CD8-positive, alpha-beta memory T cell (primary cell): ENCODE results near the gene GMDS. TPM values are rescaled to one million over a fixed set of nuclear protein-coding genes. Genes with fewer than 3 reads are reported as not detected.

Source experiments
- CTCF ChIA-PET: fragments of 350-600 bp; sonication (Branson Sonifier 250); formaldehyde crosslinking; loops from one replicate; lab custom pipeline; 2021; ENCODE audit warnings: antibody characterized with exemption; lab: Charles Lee
- POLR2A ChIA-PET: fragments of 350-600 bp; sonication (Branson Sonifier 250); formaldehyde crosslinking; loops from one replicate; lab custom pipeline; 2021; ENCODE audit warnings: antibody characterized with exemption; lab: Charles Lee
- DNase-seq, 5 donors: peaks; one replicate each; pipeline versions ENCODE4 v3.0.0 to v3.0.0-alpha.2; 2020 to 2022; ENCODE audit warnings: mixed read lengths in 1 of 5
- H3K27ac ChIP-seq: one replicate; pipeline ENCODE4 v1.7.0; 2013; ENCODE audit warnings: low read depth, mild to moderate bottlenecking, low read length, moderate library complexity
- H3K27me3 ChIP-seq: 2 replicates; pipeline ENCODE4 v1.7.0; 2013; ENCODE audit warnings: low read length, mild to moderate bottlenecking; ENCODE audit not compliant: insufficient read depth, poor library complexity, severe bottlenecking
- H3K36me3 ChIP-seq: 2 replicates; pipeline ENCODE4 v1.7.0; 2013; ENCODE audit warnings: mild to moderate bottlenecking, low read length, moderate library complexity; ENCODE audit not compliant: insufficient read depth
- H3K4me1 ChIP-seq: 2 replicates; pipeline ENCODE4 v1.7.0; 2013; ENCODE audit warnings: mild to moderate bottlenecking, low read length, moderate library complexity; ENCODE audit not compliant: insufficient read depth
- H3K4me3 ChIP-seq: 2 replicates; pipeline ENCODE4 v1.7.0; 2013; ENCODE audit warnings: mild to moderate bottlenecking, low read length
- H3K9me3 ChIP-seq: 2 replicates; pipeline ENCODE4 v1.7.0; 2013; ENCODE audit warnings: mild to moderate bottlenecking, low read length
- H3K27ac Mint-ChIP-seq, 8 donors: one replicate each; pipeline ENCODE4 v1.8.0; 2020 to 2021; ENCODE audit warnings: mixed read lengths in 8 of 8, mild to moderate bottlenecking in 6 of 8, inconsistent platforms in 3 of 8, moderate library complexity in 3 of 8
- H3K27me3 Mint-ChIP-seq, 2 donors: one replicate each; pipeline ENCODE4 v1.8.0; 2020 to 2021; ENCODE audit warnings: mixed read lengths in 2 of 2, mild to moderate bottlenecking in 1 of 2, moderate library complexity in 1 of 2
- H3K36me3 Mint-ChIP-seq, 3 donors: one replicate each; pipeline ENCODE4 v1.8.0; 2020 to 2021; ENCODE audit warnings: mixed read lengths in 3 of 3, inconsistent platforms in 1 of 3, mild to moderate bottlenecking in 1 of 3
- H3K4me1 Mint-ChIP-seq, 3 donors: one replicate each; pipeline ENCODE4 v1.8.0; 2020 to 2021; ENCODE audit warnings: mixed read lengths in 3 of 3, inconsistent platforms in 1 of 3, mild to moderate bottlenecking in 1 of 3
- H3K4me3 Mint-ChIP-seq, 7 donors: one replicate each; pipeline ENCODE4 v1.8.0; 2020 to 2021; ENCODE audit warnings: mixed read lengths in 7 of 7, mild to moderate bottlenecking in 6 of 7, moderate library complexity in 4 of 7, inconsistent platforms in 2 of 7
- H3K9me3 Mint-ChIP-seq, 5 donors: one replicate each; pipeline ENCODE4 v1.8.0; 2020 to 2022; ENCODE audit warnings: mixed read lengths in 5 of 5, mild to moderate bottlenecking in 3 of 5, moderate library complexity in 2 of 5, inconsistent platforms in 1 of 5
- polyA plus RNA-seq: library from polyadenylated mRNA; unstranded; fragments of 300-500 nt; fragmentation: Illumina TruSeq; gene quantifications from one replicate; pipeline ENCODE4 v1.2.3, GENCODE V29; 2021
- total RNA-seq, 2 experiments: library from RNA; stranded (reverse); gene quantifications; one replicate each; pipeline ENCODE4 v1.2.3, GENCODE V29; 2021

Gene GMDS
- total and polyA plus RNA-seq, 3 experiments from 2014 or later: 16.4 to 33.4 (median 28.6) TPM

- POLR2A ChIA-PET: no interaction called here
- no peaks in the 10 kb centered on the region for H3K4me1 Mint-ChIP-seq
- CTCF ChIA-PET: no interaction called here
- no peaks in the 10 kb centered on the region for H3K4me1 ChIP-seq
- DNase-seq: no peak
- H3K27ac ChIP-seq: no peak overlapping the region
- no peak overlapping the region for H3K4me3 ChIP-seq
- H3K4me3 Mint-ChIP-seq: no peak overlapping the region
- H3K36me3 Mint-ChIP-seq: no peaks in the 10 kb centered on the region
- no peak overlapping the region for H3K27ac Mint-ChIP-seq
- no peaks in the 10 kb centered on the region for H3K9me3 Mint-ChIP-seq
- H3K9me3 ChIP-seq: no peaks in the 10 kb centered on the region
- no peaks in the 10 kb centered on the region for H3K27me3 Mint-ChIP-seq
- H3K36me3 ChIP-seq: no peaks in the 10 kb centered on the region
- H3K27me3 ChIP-seq: no peaks in the 10 kb centered on the region
Observed at GRCh38 chr6:1667805-1668175, 577.6 kb downstream of the GMDS start.

GRCh38 chr6:1667012-1667804 is 578.2 kb downstream of the GMDS start:
- H3K9me3 Mint-ChIP-seq: no peaks in the 10 kb centered on the region
- no peaks in the 10 kb centered on the region for H3K27me3 Mint-ChIP-seq
- Histone ChIP-seq H3K27ac (no peak overlapping the region), H3K9me3 (no peaks in the 10 kb centered on the region), H3K4me1 (no peaks in the 10 kb centered on the region), H3K36me3 (no peaks in the 10 kb centered on the region), H3K4me3 (no peak overlapping the region), H3K27me3 (no peaks in the 10 kb centered on the region)
- no peaks in the 10 kb centered on the region for H3K4me1 Mint-ChIP-seq
- peak overlapping the region in 1 of 8 donors; percentile 26 for H3K27ac Mint-ChIP-seq
- POLR2A ChIA-PET: no interaction called here
- CTCF ChIA-PET: no interaction called here
- no peak overlapping the region for H3K4me3 Mint-ChIP-seq
- H3K36me3 Mint-ChIP-seq: no peaks in the 10 kb centered on the region
- DNase-seq: no peak

GRCh38 chr6:1665214-1665613 is 580.2 kb downstream of the GMDS start:
- Mint-ChIP-seq H3K4me1 (no peaks in the 10 kb centered on the region), H3K27ac (no peak overlapping the region), H3K9me3 (no peaks in the 10 kb centered on the region), H3K4me3 (no peak overlapping the region), H3K27me3 (no peaks in the 10 kb centered on the region), H3K36me3 (peaks cover 0 to 5% (median 4%) of the 10 kb centered on the region in 3 donors)
- no peaks in the 10 kb centered on the region for H3K36me3 ChIP-seq
- ChIA-PET CTCF (no interaction called here), POLR2A (no interaction called here)
- no peak for DNase-seq
- H3K27me3 ChIP-seq: no peaks in the 10 kb centered on the region
- H3K4me1 ChIP-seq: no peaks in the 10 kb centered on the region
- H3K27ac ChIP-seq: no peak overlapping the region
- no peaks in the 10 kb centered on the region for H3K9me3 ChIP-seq
- no peak overlapping the region for H3K4me3 ChIP-seq

- CTCF ChIA-PET: no interaction called here
- no peaks in the 10 kb centered on the region for H3K9me3 ChIP-seq
- H3K4me1 ChIP-seq: no peaks in the 10 kb centered on the region
- peaks cover 0 to 2% (median 0%) of the 10 kb centered on the region in 3 donors for H3K4me1 Mint-ChIP-seq
- no peak for DNase-seq
- POLR2A ChIA-PET: no interaction called here
- no peaks in the 10 kb centered on the region for H3K9me3 Mint-ChIP-seq
- no peaks in the 10 kb centered on the region for H3K36me3 ChIP-seq
- H3K27ac ChIP-seq: no peak overlapping the region
- no peaks in the 10 kb centered on the region for H3K27me3 Mint-ChIP-seq
- no peak overlapping the region for H3K4me3 Mint-ChIP-seq
- no peak overlapping the region for H3K4me3 ChIP-seq
- no peak overlapping the region for H3K27ac Mint-ChIP-seq
- no peaks in the 10 kb centered on the region for H3K27me3 ChIP-seq
- H3K36me3 Mint-ChIP-seq: peaks cover 0 to 7% (median 5%) of the 10 kb centered on the region in 3 donors
Observed at GRCh38 chr6:1664329-1664728, 581.1 kb downstream of the GMDS start.

- POLR2A ChIA-PET: no interaction called here
Observed at GRCh38 chr6:1663511-1663910, 581.9 kb downstream of the GMDS start.

GRCh38 chr6:1662534-1662933 is 582.9 kb downstream of the GMDS start:
- H3K9me3 ChIP-seq: no peaks in the 10 kb centered on the region
- DNase-seq: no peak
- H3K36me3 Mint-ChIP-seq: peaks cover 0 to 7% (median 5%) of the 10 kb centered on the region in 3 donors
- no peaks in the 10 kb centered on the region for H3K36me3 ChIP-seq
- H3K4me3 ChIP-seq: no peak overlapping the region
- no peaks in the 10 kb centered on the region for H3K27me3 Mint-ChIP-seq
- H3K4me1 Mint-ChIP-seq: peaks cover 0 to 2% (median 0%) of the 10 kb centered on the region in 3 donors
- H3K4me3 Mint-ChIP-seq: no peak overlapping the region
- no peaks in the 10 kb centered on the region for H3K27me3 ChIP-seq
- H3K27ac Mint-ChIP-seq: peak overlapping the region in 1 of 8 donors; percentile 16
- H3K9me3 Mint-ChIP-seq: no peaks in the 10 kb centered on the region
- H3K4me1 ChIP-seq: no peaks in the 10 kb centered on the region
- H3K27ac ChIP-seq: no peak overlapping the region
- ChIA-PET CTCF (no interaction called here), POLR2A (no interaction called here)

More at GRCh38 chr6:1663511-1663910, 581.9 kb downstream of the GMDS start:
- CTCF ChIA-PET: no interaction called here
- no peaks in the 10 kb centered on the region for H3K36me3 ChIP-seq
- no peaks in the 10 kb centered on the region for H3K9me3 ChIP-seq
- no peak for DNase-seq
- H3K4me1 Mint-ChIP-seq: peaks cover 0 to 2% (median 0%) of the 10 kb centered on the region in 3 donors
- no peaks in the 10 kb centered on the region for H3K27me3 Mint-ChIP-seq
- H3K27me3 ChIP-seq: no peaks in the 10 kb centered on the region
- H3K4me1 ChIP-seq: no peaks in the 10 kb centered on the region
- H3K27ac Mint-ChIP-seq: no peak overlapping the region
- H3K4me3 ChIP-seq: no peak overlapping the region
- H3K27ac ChIP-seq: no peak overlapping the region
- peaks cover 0 to 7% (median 5%) of the 10 kb centered on the region in 3 donors for H3K36me3 Mint-ChIP-seq
- H3K4me3 Mint-ChIP-seq: no peak overlapping the region
- no peaks in the 10 kb centered on the region for H3K9me3 Mint-ChIP-seq

GRCh38 chr6:1659816-1660215 is 585.6 kb downstream of the GMDS start:
- no peak overlapping the region for H3K27ac Mint-ChIP-seq
- no peak overlapping the region for H3K4me3 Mint-ChIP-seq
- H3K9me3 ChIP-seq: no peaks in the 10 kb centered on the region
- no peak overlapping the region for H3K4me3 ChIP-seq
- no peaks in the 10 kb centered on the region for H3K36me3 ChIP-seq
- CTCF ChIA-PET: interaction anchor here (0.6 kb wide), 1 partner anchor 36 kb away, joined by 3 read pairs; no protein-coding TSS in a partner anchor
- no peak for DNase-seq
- H3K4me1 Mint-ChIP-seq: peaks cover 0 to 2% (median 0%) of the 10 kb centered on the region in 3 donors
- no peaks in the 10 kb centered on the region for H3K9me3 Mint-ChIP-seq
- H3K36me3 Mint-ChIP-seq: peaks cover 0 to 7% (median 5%) of the 10 kb centered on the region in 3 donors
- no peaks in the 10 kb centered on the region for H3K27me3 ChIP-seq
- H3K27ac ChIP-seq: no peak overlapping the region
- no peaks in the 10 kb centered on the region for H3K27me3 Mint-ChIP-seq
- no peaks in the 10 kb centered on the region for H3K4me1 ChIP-seq
- POLR2A ChIA-PET: no interaction called here

GRCh38 chr6:1658212-1659005 is 587.0 kb downstream of the GMDS start:
- Mint-ChIP-seq H3K27ac (no peak overlapping the region), H3K4me3 (no peak overlapping the region), H3K4me1 (peaks cover 0 to 2% (median 0%) of the 10 kb centered on the region in 3 donors), H3K27me3 (no peaks in the 10 kb centered on the region), H3K9me3 (no peaks in the 10 kb centered on the region), H3K36me3 (peaks cover 0 to 7% (median 5%) of the 10 kb centered on the region in 3 donors)
- Histone ChIP-seq H3K4me1 (no peaks in the 10 kb centered on the region), H3K9me3 (no peaks in the 10 kb centered on the region), H3K4me3 (no peak overlapping the region), H3K27me3 (no peaks in the 10 kb centered on the region), H3K27ac (no peak overlapping the region), H3K36me3 (no peaks in the 10 kb centered on the region)
- POLR2A ChIA-PET: no interaction called here
- CTCF ChIA-PET: no interaction called here
- no peak for DNase-seq
